UCSD-AML1 (cell line): ENCODE results near the gene IPO4.
"Not testable (repeated sequence)": the region's sequence is repeated elsewhere in the genome, so short reads cannot be mapped to it uniquely, and the experiment has no call there.

Source experiments
- DNase-seq: peaks from one replicate; lab custom pipeline; 2025; ENCODE audit not compliant: unreplicated experiment; lab: John Stamatoyannopoulos, UW

Gene IPO4

GRCh38 chr14:24219080-24219479 is 30.5 kb upstream of the IPO4 start:
- no peak for DNase-seq

- not testable (repeated sequence) for DNase-seq
These were observed 28.3 kb upstream of the IPO4 start for GRCh38 chr14:24216876-24217275.

GRCh38 chr14:24216345-24216699 is 27.7 kb upstream of the IPO4 start:
- DNase-seq, result no peak

- DNase-seq, result peak; percentile 89
These were observed 27.1 kb upstream of the IPO4 start, which contains the start of gene MDP1 for GRCh38 chr14:24215495-24216344. TSS of gene MDP1 (minus strand) at chr14:24216066. CDS start at chr14:24215955, 111 bp downstream.

- no peak for DNase-seq
These were observed 25.4 kb upstream of the IPO4 start for GRCh38 chr14:24213866-24214662.

- peak; percentile 96 for DNase-seq
These were observed 24.6 kb upstream of the IPO4 start, which contains the start of gene CHMP4A for GRCh38 chr14:24212924-24213865. TSS of gene CHMP4A (minus strand) at chr14:24213488. CDS start at chr14:24213439, 49 bp downstream.

- DNase-seq, result no peak
These were observed 22.7 kb upstream of the IPO4 start for GRCh38 chr14:24211311-24211710.

- DNase-seq, result no peak
These were observed 19.0 kb upstream of the IPO4 start for GRCh38 chr14:24207625-24208024.

GRCh38 chr14:24207104-24207551 is 18.5 kb upstream of the IPO4 start:
- DNase-seq, result no peak

- DNase-seq, result no peak
These were observed 17.9 kb upstream of the IPO4 start for GRCh38 chr14:24206260-24207103.

- no peak for DNase-seq
These were observed 15.8 kb upstream of the IPO4 start for GRCh38 chr14:24204163-24205146.

GRCh38 chr14:24203249-24203886 is 14.8 kb upstream of the IPO4 start:
- not testable (repeated sequence) for DNase-seq

- DNase-seq, result not testable (repeated sequence)
These were observed 13.9 kb upstream of the IPO4 start for GRCh38 chr14:24202538-24202937.

- no peak for DNase-seq
These were observed 10.4 kb upstream of the IPO4 start for GRCh38 chr14:24198814-24199524.

GRCh38 chr14:24197056-24197450 is 8.4 kb upstream of the IPO4 start:
- DNase-seq, result no peak

- DNase-seq, result no peak
These were observed 7.7 kb upstream of the IPO4 start for GRCh38 chr14:24196071-24197055.
